ENCODE data around the gene KIF26B. TPM values are rescaled to one million over a fixed set of nuclear protein-coding genes. Genes with fewer than 3 reads are reported as not detected.

The KIF26B gene
- total RNA-seq, 2 experiments from 2014 or later, result not detected

- intact Hi-C loops (cut with micrococcal nuclease; ENCODE audit: unreplicated experiment), result no loop called here
- no peaks in the 10 kb centered on the region for H3K79me2 ChIP-seq (ENCODE audit: insufficient read depth, low read depth, low read length)
- no peak overlapping the region for H3K27ac ChIP-seq (ENCODE audit: low read depth, low read length, poor library complexity, severe bottlenecking)
- H2AFZ ChIP-seq (ENCODE audit: low read length), result no peak overlapping the region
- no peaks in the 10 kb centered on the region for H3K9me2 ChIP-seq (ENCODE audit: insufficient read depth, low read length)
- no peak for TF ChIP-seq CTCF (conservative IDR thresholded peaks at IDR 0.05; ENCODE audit: low read length)
- no peak for TF ChIP-seq EZH2phosphoT487 (IDR thresholded peaks at IDR 0.05; ENCODE audit: borderline replicate concordance, low read depth, low read length)
- H3K4me3 ChIP-seq (ENCODE audit: low read depth, low read length, poor library complexity, severe bottlenecking), result no peak overlapping the region
- H3K9me3 ChIP-seq (ENCODE audit: low read length), result no peaks in the 10 kb centered on the region
- CTCF ChIA-PET (ENCODE audit: unreplicated experiment), result no interaction called here
- no peaks in the 10 kb centered on the region for H3K36me3 ChIP-seq (ENCODE audit: insufficient read depth, low read length)
- no peaks in the 10 kb centered on the region for H3K4me1 ChIP-seq (ENCODE audit: insufficient read depth, low read length, poor library complexity, severe bottlenecking)
- POLR2A ChIA-PET, result no interaction called here
- no peak overlapping the region for H3K4me2 ChIP-seq (ENCODE audit: low read length)
- no TSS peak for BruUV-seq (replicated peaks)
- H4K20me1 ChIP-seq (ENCODE audit: insufficient read depth, low read length), result no peaks in the 10 kb centered on the region
- no peak for DNase-seq (ENCODE audit: low spot score)
Measured at GRCh38 chr1:245538671-245539070, 383.9 kb downstream of the KIF26B start.

- no peak for TF ChIP-seq CTCF (conservative IDR thresholded peaks at IDR 0.05; ENCODE audit: low read length)
- TF ChIP-seq EZH2phosphoT487 (IDR thresholded peaks at IDR 0.05; ENCODE audit: borderline replicate concordance, low read depth, low read length), result no peak
- Histone ChIP-seq H3K4me1 (ENCODE audit: insufficient read depth, low read length, poor library complexity, severe bottlenecking) (no peaks in the 10 kb centered on the region), H3K9me3 (ENCODE audit: low read length) (no peaks in the 10 kb centered on the region), H4K20me1 (ENCODE audit: insufficient read depth, low read length) (no peaks in the 10 kb centered on the region), H3K27ac (ENCODE audit: low read depth, low read length, poor library complexity, severe bottlenecking) (no peak overlapping the region), H3K36me3 (ENCODE audit: insufficient read depth, low read length) (no peaks in the 10 kb centered on the region), H3K4me2 (ENCODE audit: low read length) (no peak overlapping the region), H3K4me3 (ENCODE audit: low read depth, low read length, poor library complexity, severe bottlenecking) (no peak overlapping the region), H2AFZ (ENCODE audit: low read length) (no peak overlapping the region), H3K9me2 (ENCODE audit: insufficient read depth, low read length) (no peaks in the 10 kb centered on the region), H3K79me2 (ENCODE audit: insufficient read depth, low read depth, low read length) (no peaks in the 10 kb centered on the region)
- intact Hi-C loops (cut with micrococcal nuclease; ENCODE audit: unreplicated experiment), result no loop called here
- no TSS peak for BruUV-seq (replicated peaks)
- ChIA-PET CTCF (ENCODE audit: unreplicated experiment) (no interaction called here), POLR2A (no interaction called here)
- DNase-seq (ENCODE audit: low spot score), result no peak
Measured at GRCh38 chr1:245541369-245541768, 386.6 kb downstream of the KIF26B start.

- no peaks in the 10 kb centered on the region for H3K79me2 ChIP-seq (ENCODE audit: insufficient read depth, low read depth, low read length)
- intact Hi-C loops (cut with micrococcal nuclease; ENCODE audit: unreplicated experiment), result no loop called here
- no peaks in the 10 kb centered on the region for H3K4me1 ChIP-seq (ENCODE audit: insufficient read depth, low read length, poor library complexity, severe bottlenecking)
- H3K27ac ChIP-seq (ENCODE audit: low read depth, low read length, poor library complexity, severe bottlenecking), result no peak overlapping the region
- BruUV-seq (replicated peaks), result no TSS peak
- no peaks in the 10 kb centered on the region for H3K36me3 ChIP-seq (ENCODE audit: insufficient read depth, low read length)
- no peaks in the 10 kb centered on the region for H4K20me1 ChIP-seq (ENCODE audit: insufficient read depth, low read length)
- H3K9me2 ChIP-seq (ENCODE audit: insufficient read depth, low read length), result no peaks in the 10 kb centered on the region
- no peak overlapping the region for H3K4me3 ChIP-seq (ENCODE audit: low read depth, low read length, poor library complexity, severe bottlenecking)
- CTCF ChIA-PET (ENCODE audit: unreplicated experiment), result no interaction called here
- H3K9me3 ChIP-seq (ENCODE audit: low read length), result no peaks in the 10 kb centered on the region
- POLR2A ChIA-PET, result interaction anchor here (0.6 kb wide), 1 partner anchor 705 kb away, joined by 3 read pairs; no protein-coding TSS in a partner anchor
- no peak for DNase-seq (ENCODE audit: low spot score)
- H3K4me2 ChIP-seq (ENCODE audit: low read length), result no peak overlapping the region
- TF ChIP-seq CTCF (conservative IDR thresholded peaks at IDR 0.05; ENCODE audit: low read length) (no peak), EZH2phosphoT487 (IDR thresholded peaks at IDR 0.05; ENCODE audit: borderline replicate concordance, low read depth, low read length) (no peak)
- no peak overlapping the region for H2AFZ ChIP-seq (ENCODE audit: low read length)
Measured at GRCh38 chr1:245542365-245542764, 387.6 kb downstream of the KIF26B start.

Measured in OCI-LY7 (cell line).